H1 (cell line): ENCODE measurements around the gene SLC17A1.
"Not testable (repeated sequence)": the region's sequence is repeated elsewhere in the genome, so short reads cannot be mapped to it uniquely, and the experiment has no call there.

Experiments
- CBX5 ChIP-seq: fragments of 300-800, 300-1000 bp; sonication (generic); IDR thresholded peaks from 2 replicates; pipeline ENCODE4 v1.7.1; 2016; ENCODE audit warnings: antibody characterized with exemption, low read length, low read depth
- CTCF ChIP-seq, 3 experiments: IDR thresholded peaks; 1 replicate in 2 of 3; 2 replicates in 1 of 3; pipeline versions ENCODE4 v1.5.1 to v1.6.1; 2011; ENCODE audit warnings: low read length in 3 of 3, mild to moderate bottlenecking in 3 of 3, inconsistent platforms in 2 of 3, low read depth in 1 of 3, moderate library complexity in 1 of 3; ENCODE audit not compliant: insufficient read depth in 1 of 3; ENCODE audit errors: control extremely low read depth in 1 of 3
- GTF2F1 ChIP-seq: IDR thresholded peaks from 2 replicates; pipeline ENCODE4 v1.6.1; 2012; ENCODE audit warnings: low read depth, low read length, improper control_type of control experiment, borderline replicate concordance
- RBBP5 ChIP-seq: IDR thresholded peaks from 2 replicates; pipeline ENCODE4 v1.7.1; 2012; ENCODE audit warnings: low read depth, mild to moderate bottlenecking, inconsistent platforms, low read length, moderate library complexity, borderline replicate concordance
- SIN3A ChIP-seq, 2 experiments: IDR thresholded peaks in 1 of 2; conservative IDR thresholded peaks in 1 of 2; 2 replicates each; pipeline ENCODE4 v1.6.1; 2011 to 2012; ENCODE audit warnings: low read length in 2 of 2, improper control_type of control experiment in 1 of 2, low read depth in 1 of 2, mild to moderate bottlenecking in 1 of 2
- TAF1 ChIP-seq: IDR thresholded peaks from 2 replicates; pipeline ENCODE4 v1.6.1; 2011; ENCODE audit warnings: mild to moderate bottlenecking, low read depth, low read length
- ZNF274 ChIP-seq: IDR thresholded peaks from 2 replicates; pipeline ENCODE4 v1.7.0; 2012; ENCODE audit warnings: low read length, borderline replicate concordance; ENCODE audit errors: extremely low read depth

GRCh38 chr6:25748601-25749517, 83.0 kb downstream of the SLC17A1 start:
- not testable (repeated sequence) for TF ChIP-seq CTCF (IDR thresholded peaks at IDR 0.05; ENCODE audit: control extremely low read depth in 1 of 3, insufficient read depth in 1 of 3, low read depth in 1 of 3, low read length in 3 of 3); ZNF274; CBX5; SIN3A (conservative IDR thresholded peaks at IDR 0.05 in 1 of 2, IDR thresholded peaks at IDR 0.05 in 1 of 2; ENCODE audit: low read depth in 1 of 2, low read length in 2 of 2); TAF1; GTF2F1; RBBP5
